ENCODE data around the gene MSL3B.

Gene MSL3B

DNA sequence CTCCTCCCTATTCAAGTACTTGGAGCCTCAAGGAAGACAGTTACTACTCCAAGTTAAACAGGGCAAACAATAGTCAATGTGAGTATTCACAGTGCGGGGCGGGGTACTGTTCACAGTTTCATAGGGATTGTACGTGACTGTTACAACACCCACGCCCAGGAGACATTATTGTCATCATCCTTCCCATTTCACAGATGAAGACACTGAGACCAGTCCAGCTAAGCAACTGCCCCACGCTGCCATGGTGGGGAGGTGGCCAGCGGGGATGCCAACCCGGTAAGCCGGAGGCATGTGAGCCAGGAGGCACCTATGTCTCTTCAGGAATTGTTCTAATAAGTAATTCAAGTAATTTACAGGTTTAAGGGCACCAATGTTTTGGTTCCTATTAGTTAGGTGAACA, 14.8 kb downstream of the MSL3B start:
- no peak for DNase-seq (ENCODE audit: low spot score)

GRCh38 chr2:233852056-233852455, 16.1 kb downstream of the MSL3B start:
- no peak for DNase-seq (ENCODE audit: low spot score)

- no peak for DNase-seq (ENCODE audit: low spot score)
Measured at GRCh38 chr2:233851169-233851568, 17.0 kb downstream of the MSL3B start.

- DNase-seq (ENCODE audit: low spot score) = no peak
Measured at GRCh38 chr2:233850745-233851144, 17.4 kb downstream of the MSL3B start.

DNA sequence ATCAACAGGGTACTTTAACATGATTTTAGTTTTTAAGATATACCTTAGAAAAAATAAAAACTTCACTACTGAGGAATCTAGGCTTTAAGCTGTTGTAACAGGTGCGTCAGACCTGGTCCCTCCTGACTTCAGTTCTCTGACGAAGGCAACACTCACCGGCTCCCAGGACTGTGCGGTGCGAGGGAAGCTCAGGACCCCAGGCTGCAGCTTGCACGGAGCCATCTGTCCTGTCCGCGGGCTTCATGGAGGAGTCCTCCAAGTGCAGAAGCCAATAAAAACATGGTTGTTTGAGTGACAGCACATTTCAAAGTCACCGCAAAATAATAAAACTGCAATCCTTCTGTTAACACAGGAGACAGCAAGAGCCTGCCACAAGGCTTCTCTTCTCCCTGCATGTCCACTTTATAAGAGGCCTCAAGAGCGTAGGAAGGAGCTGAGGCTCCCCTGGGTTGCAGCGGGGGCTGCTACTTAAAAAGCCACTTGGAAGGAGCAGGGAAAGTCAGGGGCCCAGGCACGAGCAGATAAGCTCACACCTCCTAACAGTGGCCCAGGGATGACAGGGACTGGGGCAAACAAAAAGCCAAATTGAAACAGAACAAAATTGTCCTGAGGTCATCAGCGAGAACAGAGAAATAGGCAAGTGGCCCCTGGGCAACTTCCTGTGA, 18.4 kb downstream of the MSL3B start:
- DNase-seq (ENCODE audit: low spot score) = no peak

DNA sequence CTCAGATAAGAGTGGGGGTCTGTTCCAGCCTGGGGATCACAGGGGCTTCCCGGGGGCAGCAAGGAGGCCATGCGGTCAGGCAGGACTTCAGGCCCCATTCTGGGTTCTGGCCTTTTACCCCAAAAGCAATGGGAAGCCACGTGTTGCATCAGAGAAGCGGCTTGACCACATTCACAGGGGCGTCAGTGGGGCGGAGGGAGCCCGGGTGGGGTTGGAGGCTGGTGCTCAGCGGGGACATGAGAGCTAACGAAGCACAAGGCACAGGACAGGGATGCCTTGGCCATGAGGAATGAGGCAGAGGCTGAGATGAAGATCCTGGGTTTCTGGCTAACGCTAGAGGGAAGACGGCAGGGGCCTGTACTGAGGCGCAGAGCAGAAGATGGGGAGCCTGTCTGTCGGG, 19.9 kb downstream of the MSL3B start:
- DNase-seq (ENCODE audit: low spot score) = no peak

DNA sequence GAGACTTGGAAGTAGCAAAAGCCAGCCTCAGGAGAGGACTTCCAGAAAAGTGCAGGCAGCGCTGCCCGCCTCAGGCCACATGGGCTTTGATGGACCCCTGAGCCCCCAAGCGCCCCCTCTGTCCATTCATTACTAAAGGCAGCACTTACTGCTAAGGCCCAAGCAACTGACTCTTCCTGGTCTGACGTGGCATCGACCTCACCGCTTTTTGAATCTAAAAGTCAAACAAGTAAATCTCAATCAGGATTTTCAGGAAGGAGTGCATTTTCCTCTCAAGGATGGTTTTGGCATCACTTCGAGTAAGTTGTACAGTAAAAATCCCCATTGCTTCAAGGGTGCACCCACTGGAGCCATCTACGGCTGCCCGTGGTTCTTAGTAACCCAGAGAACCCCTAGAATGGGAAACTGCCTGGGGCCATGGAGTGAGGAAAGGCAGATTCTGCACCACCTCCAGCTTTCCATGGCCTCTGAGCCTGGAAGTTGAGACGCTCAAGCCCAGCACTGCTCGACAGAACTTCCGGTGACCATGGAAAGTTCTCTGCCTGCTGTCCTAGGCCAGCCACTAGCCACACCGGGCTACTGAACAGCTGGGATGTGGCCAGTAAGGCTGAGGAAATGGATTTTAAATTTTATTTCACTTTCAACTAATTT, 20.8 kb downstream of the MSL3B start:
- no peak for DNase-seq (ENCODE audit: low spot score)

DNA sequence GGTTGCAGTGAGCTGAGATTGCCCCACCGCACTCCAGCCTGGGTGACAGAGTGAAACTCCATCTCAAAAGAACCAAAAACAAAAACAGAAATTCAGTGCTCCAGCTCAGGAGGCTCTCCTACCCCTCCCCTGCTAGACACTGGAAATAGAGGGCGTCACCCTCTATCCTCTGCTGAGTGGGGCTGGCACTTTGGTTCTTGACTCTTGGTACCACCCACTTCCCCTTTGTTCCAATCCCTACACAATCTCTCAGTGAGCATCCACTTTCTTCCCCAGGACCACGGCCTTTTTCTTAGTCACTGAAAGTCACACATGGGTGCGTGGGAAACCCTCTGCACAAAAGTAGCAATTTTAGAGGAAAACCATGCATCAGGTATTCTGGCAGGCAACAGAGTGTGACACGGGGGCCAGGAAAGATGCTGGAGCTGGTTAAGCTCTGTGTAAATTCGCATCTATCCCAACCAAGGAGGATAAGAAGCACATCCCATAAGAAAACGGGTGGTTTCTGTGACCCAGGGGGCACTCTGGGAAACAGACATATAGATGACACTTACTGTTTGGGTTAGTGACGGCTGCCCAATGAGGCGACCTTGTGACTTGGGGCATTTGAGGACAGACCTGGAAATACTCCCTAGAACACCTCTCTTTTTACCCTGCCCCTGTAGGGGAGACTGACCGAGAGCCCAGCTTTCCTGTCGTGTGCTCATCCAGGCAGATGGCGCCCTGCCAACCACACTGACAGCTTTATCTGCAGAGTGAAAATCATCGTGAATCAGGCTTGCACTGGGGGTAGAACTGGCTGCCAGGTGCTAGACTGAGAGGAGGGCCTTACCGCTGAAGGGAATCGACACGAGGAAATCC, 21.6 kb downstream of the MSL3B start:
- no peak for DNase-seq (ENCODE audit: low spot score)

- no peak for DNase-seq (ENCODE audit: low spot score)
Measured at GRCh38 chr2:233845301-233846060, 22.7 kb downstream of the MSL3B start.

- DNase-seq (ENCODE audit: low spot score) = no peak
Measured at GRCh38 chr2:233844836-233845235, 23.4 kb downstream of the MSL3B start.

DNA sequence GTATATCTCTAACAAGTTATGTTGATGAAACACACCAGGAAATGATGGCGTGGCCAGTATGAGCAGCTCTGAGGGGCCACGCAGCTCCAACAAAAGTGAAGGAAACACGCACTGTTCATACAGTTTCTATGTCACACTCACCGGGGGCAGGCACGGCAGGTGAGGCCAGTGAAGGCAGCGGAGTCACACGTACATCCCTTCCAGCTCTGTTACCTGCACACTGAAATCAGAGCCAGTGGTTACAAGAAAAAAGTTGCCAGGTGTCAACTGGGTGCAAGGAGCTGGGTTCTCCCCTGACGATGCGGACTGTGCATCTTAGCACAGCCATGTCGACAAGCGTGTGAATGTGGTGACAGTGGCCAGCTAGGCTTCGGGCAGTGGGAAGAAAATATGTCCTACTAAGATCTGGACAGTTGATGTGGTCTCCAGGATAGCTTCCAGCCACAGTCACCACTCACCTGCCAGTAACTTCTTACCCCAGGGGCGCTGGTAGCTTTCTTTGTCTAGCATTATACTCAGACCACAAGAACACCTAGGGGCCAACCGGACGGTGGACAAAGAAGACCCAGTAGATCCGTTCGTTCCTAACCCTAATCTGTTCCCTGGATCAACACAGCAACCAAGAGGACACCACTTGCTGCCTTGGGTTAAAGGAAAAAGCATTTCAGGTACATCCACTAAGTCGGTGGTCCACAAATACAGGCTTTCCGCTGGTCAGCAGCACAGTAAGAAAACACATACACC, 23.9 kb downstream of the MSL3B start:
- DNase-seq (ENCODE audit: low spot score) = no peak

GRCh38 chr2:233841183-233841582, 27.0 kb downstream of the MSL3B start:
- DNase-seq (ENCODE audit: low spot score) = no peak

DNA sequence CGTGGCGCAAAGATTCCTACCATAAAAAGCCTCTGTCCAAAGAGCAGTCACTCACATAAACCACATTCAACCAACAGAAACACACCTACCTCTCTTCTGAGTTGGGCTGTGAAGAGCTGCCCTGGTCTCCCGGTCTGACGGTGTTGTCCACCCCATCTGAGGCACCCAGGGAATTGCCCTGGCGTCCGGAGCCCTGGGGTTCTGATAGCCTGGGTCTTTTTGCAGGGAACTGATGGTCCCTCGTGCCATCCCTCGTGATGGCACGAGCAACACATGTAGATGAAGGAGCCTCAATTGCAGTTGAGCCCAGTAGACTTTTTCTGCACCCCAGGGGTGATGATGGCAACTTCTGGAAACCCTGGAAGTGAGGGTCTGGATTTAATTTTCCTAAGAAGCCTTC, 27.7 kb downstream of the MSL3B start:
- no peak for DNase-seq (ENCODE audit: low spot score)

- DNase-seq (ENCODE audit: low spot score) = no peak
Measured at GRCh38 chr2:233839447-233839820, 28.8 kb downstream of the MSL3B start.

DNA sequence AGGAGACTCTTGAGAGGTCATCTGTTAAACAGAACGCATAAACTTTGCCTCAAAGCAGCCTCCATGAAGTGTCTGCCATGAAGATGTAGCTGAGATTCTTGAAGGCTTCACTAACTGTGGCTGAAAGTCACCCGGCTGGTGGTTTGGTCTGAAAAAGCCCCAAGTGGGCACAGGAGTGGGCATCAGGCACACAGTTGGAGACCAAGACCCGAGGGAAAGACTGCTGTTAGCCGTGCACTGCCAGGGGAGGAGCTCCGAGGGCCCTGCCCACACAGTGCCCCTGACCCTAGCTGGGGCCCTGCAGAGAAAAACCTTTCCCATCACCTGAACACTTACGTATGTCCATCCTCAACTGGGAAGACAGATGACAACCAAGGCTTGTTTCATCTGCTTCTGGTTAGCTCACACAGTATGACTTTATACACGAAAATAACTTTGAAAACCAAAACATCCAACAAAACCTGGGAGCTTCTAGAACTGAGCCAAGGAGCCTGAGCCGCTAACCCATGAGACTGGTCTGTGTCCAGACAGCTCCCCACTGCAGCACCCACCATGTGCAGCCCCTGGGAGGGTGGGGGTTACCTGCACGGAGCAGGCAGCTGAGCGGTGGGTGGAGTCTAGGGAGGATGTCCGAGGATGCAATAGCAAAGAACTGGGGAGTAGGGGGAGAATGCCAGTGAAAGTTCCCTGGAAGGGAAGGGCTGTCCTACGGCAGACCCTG, 29.3 kb downstream of the MSL3B start:
- DNase-seq (ENCODE audit: low spot score) = no peak

DNA sequence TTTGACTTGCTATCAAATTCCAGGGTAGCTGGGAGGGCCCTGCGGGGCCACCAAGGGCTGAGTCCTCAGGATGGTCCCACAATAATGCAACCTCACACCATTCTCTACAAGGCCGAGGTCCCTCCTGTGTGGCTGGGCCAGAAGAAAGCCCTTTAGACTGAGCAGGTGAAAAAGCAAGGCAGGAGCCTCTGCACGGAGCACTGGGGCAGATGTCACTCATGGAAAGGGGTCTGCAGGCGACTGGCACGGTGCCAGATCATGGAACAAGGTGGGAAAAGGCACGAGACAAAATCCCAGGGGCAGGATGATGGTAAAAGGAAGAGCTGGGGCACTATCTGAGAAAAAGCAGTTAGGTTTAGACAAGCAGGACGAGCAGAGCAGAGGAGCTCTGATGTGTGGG, 29.9 kb downstream of the MSL3B start:
- DNase-seq (ENCODE audit: low spot score) = no peak

DNA sequence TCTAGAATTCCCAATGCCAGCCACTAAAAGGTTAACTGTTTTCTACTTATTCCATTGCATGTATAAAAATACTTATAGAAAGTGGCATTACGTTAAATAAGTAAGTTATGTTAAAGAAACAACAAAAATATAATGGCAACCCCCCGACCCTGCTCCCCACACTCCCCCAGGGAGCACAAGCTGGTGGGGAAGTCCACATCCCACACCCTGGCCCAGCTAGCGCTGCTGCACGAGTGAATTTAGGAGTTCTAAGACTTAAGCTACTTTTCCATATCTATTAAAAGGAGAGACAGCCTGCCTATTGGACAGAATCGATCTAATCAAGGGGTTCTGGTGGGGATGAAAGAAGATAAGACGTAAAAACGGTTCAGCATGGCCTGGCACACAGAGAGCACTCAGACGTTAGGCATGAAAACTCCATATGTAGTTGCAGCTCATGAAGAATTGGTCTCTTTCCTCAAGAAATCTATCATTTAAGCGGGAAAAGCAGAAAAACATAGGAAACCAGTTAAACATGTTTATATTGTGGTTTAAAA, 30.4 kb downstream of the MSL3B start:
- DNase-seq (ENCODE audit: low spot score) = no peak

GRCh38 chr2:233836359-233836758, 31.8 kb downstream of the MSL3B start:
- DNase-seq (ENCODE audit: low spot score) = no peak

DNA sequence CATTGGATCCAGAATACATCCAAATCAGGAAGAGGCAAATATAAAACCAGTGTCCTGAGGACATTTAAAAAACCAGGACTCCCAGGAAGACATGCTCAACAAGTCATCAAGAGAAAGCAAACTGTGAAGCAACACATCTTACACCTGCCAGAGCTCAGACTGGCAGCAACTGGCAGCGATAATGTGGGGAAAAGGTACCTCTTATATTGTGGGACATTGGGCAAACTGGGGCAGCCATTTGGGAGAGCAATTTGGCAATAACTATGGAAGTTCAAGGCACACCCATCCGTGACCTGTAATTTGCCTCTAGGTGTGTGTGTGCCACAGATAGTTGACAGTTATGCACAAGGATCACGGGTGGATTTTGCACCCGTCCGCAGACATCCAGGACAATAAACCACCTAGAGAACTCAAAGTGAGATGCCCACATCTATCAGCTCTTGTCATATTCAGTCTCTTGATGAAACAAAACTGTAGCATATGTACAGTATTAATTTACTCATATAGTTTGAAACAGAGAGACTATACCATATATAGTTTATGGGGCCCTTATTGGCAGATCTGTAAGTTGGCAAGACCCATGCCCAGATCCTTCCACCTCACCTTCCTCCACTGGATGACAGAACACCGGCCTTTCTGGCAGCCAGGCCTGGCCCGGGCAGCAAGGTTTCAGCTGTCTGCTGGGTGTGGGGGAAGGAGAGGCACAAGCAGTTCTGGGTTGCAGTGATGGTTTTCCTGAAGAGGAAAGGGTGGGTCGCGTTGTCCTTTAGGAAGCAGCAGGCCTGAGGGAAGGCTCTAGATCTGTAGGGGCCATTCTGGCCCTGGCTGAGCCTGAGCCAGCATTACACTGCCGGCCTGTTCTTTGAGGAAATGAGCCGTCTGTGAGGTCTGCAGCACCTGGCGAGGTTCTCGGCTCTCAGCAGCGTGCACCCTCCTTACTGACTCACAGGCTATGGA, 32.7 kb downstream of the MSL3B start:
- no peak for DNase-seq (ENCODE audit: low spot score)

DNA sequence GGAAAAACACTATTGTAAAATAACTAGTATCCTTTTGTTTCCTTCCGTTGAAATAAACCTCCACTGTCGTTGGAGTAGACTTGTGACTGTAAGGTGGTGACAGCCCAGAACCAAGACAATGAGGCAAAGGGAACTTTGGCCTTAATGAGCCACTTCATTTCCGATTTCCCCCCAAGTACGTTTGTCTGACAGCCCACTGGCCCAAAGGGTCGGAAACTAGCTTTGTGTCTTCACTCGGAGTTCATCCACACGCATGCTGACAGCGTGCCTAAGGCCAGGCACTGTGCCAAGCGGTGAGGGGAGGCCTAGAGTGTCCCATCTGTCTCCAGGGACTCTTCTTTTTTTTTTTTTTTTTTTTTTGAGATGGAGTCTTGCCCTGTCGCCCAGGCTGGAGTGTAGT, 34.8 kb downstream of the MSL3B start:
- DNase-seq (ENCODE audit: low spot score) = no peak

Measured in CD4-positive, alpha-beta T cell treated with Interleukin-15 for 4 hours (primary cell).